HCT116 (cell line): ENCODE results near the gene WDR5. TPM values are rescaled to one million over a fixed set of nuclear protein-coding genes. Genes with fewer than 3 reads are reported as not detected.

Experiments used
- ATAC-seq: fragments of 200-7000 bp; cut with Tn5 transposase; 2 replicates; pipeline ENCODE4 v1.9.1; 2020; ENCODE audit warnings: mild to moderate bottlenecking, moderate library complexity
- BruUV-seq: library from RNA; stranded (reverse); fragments of 400-500 nt; replicated peaks from 2 replicates; lab custom pipeline; 2021; lab: Mats Ljungman, UMichigan
- CTCF ChIA-PET: fragments of 300-600 bp; sonication (Branson Sonifier 250); formaldehyde crosslinking; loops from one replicate; lab custom pipeline; 2021; ENCODE audit warnings: antibody characterized with exemption; lab: Charles Lee
- POLR2A ChIA-PET: fragments of 300-600, 350-600 bp; sonication (Branson Sonifier 250); formaldehyde crosslinking; loops from one replicate; lab custom pipeline; 2021; ENCODE audit warnings: antibody characterized with exemption; lab: Charles Lee
- RAD21 ChIA-PET, 2 experiments: fragments of 300-600 bp; sonication (Branson Sonifier 250); formaldehyde crosslinking; loops; one replicate each; lab custom pipeline; 2023; ENCODE audit warnings: low total read pairs in 2 of 2; ENCODE audit not compliant: uncharacterized antibody in 2 of 2, unreplicated experiment in 2 of 2, low non-redundant PET in 1 of 2; lab: Charles Lee
- DNase-seq: peaks from one replicate; pipeline ENCODE4 v3.0.0-alpha.2; 2010; ENCODE audit warnings: low read depth, low spot score
- H2AFZ ChIP-seq: fragments of 200-600 bp; shearing (Covaris generic), sonication (generic); 2 replicates; pipeline ENCODE4 v1.6.1; 2017; ENCODE audit warnings: low read depth, mixed run types, mixed read lengths, antibody characterized with exemption, low read length; ENCODE audit not compliant: poor library complexity, severe bottlenecking
- H3K27ac ChIP-seq: 2 replicates; pipeline ENCODE4 v1.5.1; 2012; ENCODE audit warnings: low read depth, low read length
- H3K27me3 ChIP-seq: fragments of 200-600 bp; sonication (generic); 2 replicates; pipeline ENCODE4 v1.6.1; 2016; ENCODE audit warnings: mixed run types, low read length, mixed read lengths; ENCODE audit not compliant: insufficient read depth
- H3K36me3 ChIP-seq, 2 experiments: fragments of 200-500 bp in 1 of 2; fragments of 200-600 bp in 1 of 2; sonication (Bioruptor generic) in 1 of 2; sonication (generic) in 1 of 2; 2 replicates each; pipeline versions ENCODE4 v1.5.1 to v1.6.1; 2014 to 2016; ENCODE audit warnings: low read length in 2 of 2, inconsistent platforms in 1 of 2, mixed read lengths in 1 of 2, mixed run types in 1 of 2; ENCODE audit not compliant: insufficient read depth in 2 of 2, control insufficient read depth in 1 of 2
- H3K4me1 ChIP-seq, 2 experiments: fragments of 200-600 bp in 1 of 2; sonication (generic) in 1 of 2; 2 replicates each; pipeline versions ENCODE4 v1.5.1 to v1.6.1; 2012 to 2017; ENCODE audit warnings: low read length in 2 of 2, inconsistent platforms in 1 of 2, mild to moderate bottlenecking in 1 of 2, mixed read lengths in 1 of 2, mixed run types in 1 of 2, moderate library complexity in 1 of 2; ENCODE audit not compliant: insufficient read depth in 2 of 2, control insufficient read depth in 1 of 2
- H3K4me2 ChIP-seq: fragments of 200-600 bp; sonication (generic); 2 replicates; pipeline ENCODE4 v1.6.1; 2017; ENCODE audit warnings: mixed run types, low read length, mixed read lengths
- H3K4me3 ChIP-seq, 2 experiments: fragments of 200-600 bp in 1 of 2; sonication (generic) in 1 of 2; replicated peaks in 1 of 2; 2 replicates each; pipeline ENCODE4 v1.5.1; 2011 to 2016; ENCODE audit warnings: low read length in 2 of 2, control low read depth in 1 of 2, low read depth in 1 of 2, mild to moderate bottlenecking in 1 of 2, mixed read lengths in 1 of 2, mixed run types in 1 of 2
- H3K79me2 ChIP-seq: fragments of 200-600 bp; sonication (generic); 2 replicates; pipeline ENCODE4 v1.6.1; 2017; ENCODE audit warnings: mild to moderate bottlenecking, mixed run types, low read length, moderate library complexity, mixed read lengths; ENCODE audit not compliant: insufficient read depth
- H3K9ac ChIP-seq: fragments of 200-600 bp; sonication (generic); 2 replicates; pipeline ENCODE4 v1.6.1; 2016; ENCODE audit warnings: low read length, mixed read lengths
- H3K9me2 ChIP-seq: fragments of 200-600 bp; sonication (generic), shearing (Covaris generic); 2 replicates; pipeline ENCODE4 v1.6.1; 2017; ENCODE audit warnings: mixed run types, mild to moderate bottlenecking, moderate library complexity; ENCODE audit not compliant: insufficient read depth
- H3K9me3 ChIP-seq, 2 experiments: fragments of 200-500 bp in 1 of 2; fragments of 200-600 bp in 1 of 2; sonication (Bioruptor generic) in 1 of 2; sonication (generic) in 1 of 2; 2 replicates each; pipeline ENCODE4 v1.6.1; 2014 to 2017; ENCODE audit warnings: low read length in 2 of 2, mixed read lengths in 2 of 2, inconsistent platforms in 1 of 2, low read depth in 1 of 2, mild to moderate bottlenecking in 1 of 2, mixed run types in 1 of 2, moderate library complexity in 1 of 2; ENCODE audit not compliant: control insufficient read depth in 1 of 2, insufficient read depth in 1 of 2
- H4K20me1 ChIP-seq: fragments of 200-600 bp; sonication (generic), shearing (Covaris generic); 2 replicates; pipeline ENCODE4 v1.6.1; 2017; ENCODE audit warnings: mixed run types, mild to moderate bottlenecking, moderate library complexity; ENCODE audit not compliant: insufficient read depth
- CBX3 ChIP-seq: IDR thresholded peaks from 2 replicates; pipeline ENCODE4 v1.6.1; 2012; ENCODE audit warnings: low read depth
- CEBPB ChIP-seq: IDR thresholded peaks from 2 replicates; pipeline ENCODE4 v1.6.1; 2012; ENCODE audit warnings: low read depth
- EGR1 ChIP-seq: IDR thresholded peaks from 2 replicates; pipeline ENCODE4 v1.6.1; 2012; ENCODE audit warnings: low read depth
- ELF1 ChIP-seq: IDR thresholded peaks from 2 replicates; pipeline ENCODE4 v1.6.1; 2012; ENCODE audit warnings: low read depth, borderline replicate concordance
- EZH2 ChIP-seq: fragments of 200-600 bp; sonication (generic); IDR thresholded peaks from 2 replicates; pipeline ENCODE4 v1.6.1; 2017; ENCODE audit warnings: antibody characterized with exemption, mixed run types
- EZH2phosphoT487 ChIP-seq: fragments of 200-600 bp; IDR thresholded peaks from 2 replicates; pipeline ENCODE4 v1.6.1; 2018; ENCODE audit warnings: antibody characterized with exemption, borderline replicate concordance
- FOSL1 ChIP-seq: IDR thresholded peaks from 2 replicates; pipeline ENCODE4 v1.6.1; 2012; ENCODE audit warnings: low read depth
- POLR2A ChIP-seq: IDR thresholded peaks from 2 replicates; pipeline ENCODE4 v1.7.0; 2011; ENCODE audit warnings: borderline replicate concordance; ENCODE audit not compliant: insufficient read depth, insufficient read length; ENCODE audit errors: extremely low read depth
- POLR2AphosphoS5 ChIP-seq: IDR thresholded peaks from 2 replicates; pipeline ENCODE4 v1.6.1; 2011; ENCODE audit warnings: mild to moderate bottlenecking, low read depth, low read length, moderate library complexity
- SRF ChIP-seq: IDR thresholded peaks from 2 replicates; pipeline ENCODE4 v1.6.1; 2012; ENCODE audit warnings: low read depth
- TCF7L2 ChIP-seq: IDR thresholded peaks from 2 replicates; pipeline ENCODE4 v1.7.0; 2011; ENCODE audit warnings: borderline replicate concordance, inconsistent platforms; ENCODE audit not compliant: insufficient read depth, insufficient read length; ENCODE audit errors: extremely low read depth
- YY1 ChIP-seq: IDR thresholded peaks from 2 replicates; pipeline ENCODE4 v1.6.1; 2011; ENCODE audit warnings: low read length, low read depth, moderate library complexity, mild to moderate bottlenecking; ENCODE audit not compliant: insufficient replicate concordance; ENCODE audit errors: extremely low read depth
- ZNF274 ChIP-seq: fragments of 200-500 bp; sonication (Bioruptor generic); IDR thresholded peaks from 2 replicates; pipeline ENCODE4 v1.6.1; 2014; ENCODE audit warnings: mild to moderate bottlenecking, low read depth, low read length, inconsistent platforms
- intact Hi-C: fragments of 100-400 bp; cut with micrococcal nuclease; formaldehyde crosslinking; loops from 2 replicates; pipeline ENCODE4 v1.10.0; 2022
- total RNA-seq: library from RNA; stranded (reverse); gene quantifications from one replicate; pipeline ENCODE4 v1.2.1, GENCODE V29; 2021; ENCODE audit not compliant: unreplicated experiment
- TF ChIP-seq, protein P1 (sequence below): IDR thresholded peaks from 2 replicates; pipeline ENCODE4 v1.6.1; 2011; ENCODE audit warnings: mild to moderate bottlenecking, low read length, moderate library complexity; ENCODE audit not compliant: insufficient replicate concordance; ENCODE audit errors: extremely low read depth
- TF ChIP-seq, protein P2 (sequence below), 3 experiments: fragments of 200-600 bp in 1 of 3; sonication (generic) in 1 of 3; IDR thresholded peaks in 2 of 3; conservative IDR thresholded peaks in 1 of 3; 2 replicates each; pipeline ENCODE4 v1.5.1; 2012 to 2017; ENCODE audit warnings: low read depth in 2 of 3, low read length in 2 of 3, antibody characterized with exemption in 1 of 3, borderline replicate concordance in 1 of 3, control low read depth in 1 of 3, mild to moderate bottlenecking in 1 of 3, mixed read lengths in 1 of 3, mixed run types in 1 of 3, moderate library complexity in 1 of 3; ENCODE audit not compliant: insufficient read depth in 1 of 3
- TF ChIP-seq, protein P3 (sequence below): IDR thresholded peaks from 2 replicates; pipeline ENCODE4 v1.6.1; 2012

Gene WDR5
- total RNA-seq, 1 experiment from 2014 or later: 55.8 TPM

DNA sequence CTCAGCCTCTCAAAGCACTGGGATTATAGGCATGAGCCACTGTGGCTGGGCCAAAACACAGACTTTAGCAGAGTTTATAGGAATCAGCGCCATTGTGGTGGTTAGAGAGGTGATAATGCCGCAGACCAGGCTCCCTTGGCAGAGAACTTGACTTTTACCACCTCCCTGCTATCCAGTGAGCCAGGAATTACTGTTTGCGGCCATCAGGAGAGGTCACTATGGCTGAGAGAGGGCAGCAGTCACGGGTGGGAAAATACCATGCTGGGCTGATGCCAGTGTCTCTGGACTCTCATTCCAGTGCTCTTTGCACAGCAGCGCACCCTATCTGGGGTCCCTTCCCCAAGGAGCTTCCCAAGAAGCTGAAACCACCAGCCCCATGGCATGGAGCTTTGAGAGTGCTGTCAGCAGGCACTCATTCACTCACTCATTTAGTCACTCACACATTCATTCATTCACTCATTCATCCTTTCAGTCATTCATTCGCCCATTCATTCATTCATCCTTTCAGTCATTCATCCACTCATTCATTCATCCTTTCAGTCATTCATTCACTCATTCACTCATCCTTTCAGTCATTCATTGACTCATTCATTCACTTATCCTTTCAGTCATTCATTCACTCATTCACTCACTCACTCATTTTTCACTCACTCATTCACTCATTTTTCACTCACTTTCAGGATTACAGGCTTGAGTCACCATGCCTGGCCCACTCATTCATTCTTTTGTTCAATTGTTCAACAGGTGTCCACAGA, 55.8 kb downstream of the WDR5 start:
- POLR2A ChIA-PET: no interaction called here
- RAD21 ChIA-PET: no interaction called here
- Histone ChIP-seq H3K9ac (no peak overlapping the region), H3K9me3 (no peaks in the 10 kb centered on the region), H3K36me3 (no peaks in the 10 kb centered on the region), H4K20me1 (no peaks in the 10 kb centered on the region), H3K4me2 (no peak overlapping the region), H3K9me2 (no peaks in the 10 kb centered on the region)
- no peak for ATAC-seq
- intact Hi-C loops: no loop called here
- no peak for TF ChIP-seq CBX3
- TF ChIP-seq, protein P1, sequence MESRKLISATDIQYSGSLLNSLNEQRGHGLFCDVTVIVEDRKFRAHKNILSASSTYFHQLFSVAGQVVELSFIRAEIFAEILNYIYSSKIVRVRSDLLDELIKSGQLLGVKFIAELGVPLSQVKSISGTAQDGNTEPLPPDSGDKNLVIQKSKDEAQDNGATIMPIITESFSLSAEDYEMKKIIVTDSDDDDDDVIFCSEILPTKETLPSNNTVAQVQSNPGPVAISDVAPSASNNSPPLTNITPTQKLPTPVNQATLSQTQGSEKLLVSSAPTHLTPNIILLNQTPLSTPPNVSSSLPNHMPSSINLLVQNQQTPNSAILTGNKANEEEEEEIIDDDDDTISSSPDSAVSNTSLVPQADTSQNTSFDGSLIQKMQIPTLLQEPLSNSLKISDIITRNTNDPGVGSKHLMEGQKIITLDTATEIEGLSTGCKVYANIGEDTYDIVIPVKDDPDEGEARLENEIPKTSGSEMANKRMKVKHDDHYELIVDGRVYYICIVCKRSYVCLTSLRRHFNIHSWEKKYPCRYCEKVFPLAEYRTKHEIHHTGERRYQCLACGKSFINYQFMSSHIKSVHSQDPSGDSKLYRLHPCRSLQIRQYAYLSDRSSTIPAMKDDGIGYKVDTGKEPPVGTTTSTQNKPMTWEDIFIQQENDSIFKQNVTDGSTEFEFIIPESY: no peak
- TF ChIP-seq POLR2AphosphoS5: no peak
- TF ChIP-seq, protein P2, sequence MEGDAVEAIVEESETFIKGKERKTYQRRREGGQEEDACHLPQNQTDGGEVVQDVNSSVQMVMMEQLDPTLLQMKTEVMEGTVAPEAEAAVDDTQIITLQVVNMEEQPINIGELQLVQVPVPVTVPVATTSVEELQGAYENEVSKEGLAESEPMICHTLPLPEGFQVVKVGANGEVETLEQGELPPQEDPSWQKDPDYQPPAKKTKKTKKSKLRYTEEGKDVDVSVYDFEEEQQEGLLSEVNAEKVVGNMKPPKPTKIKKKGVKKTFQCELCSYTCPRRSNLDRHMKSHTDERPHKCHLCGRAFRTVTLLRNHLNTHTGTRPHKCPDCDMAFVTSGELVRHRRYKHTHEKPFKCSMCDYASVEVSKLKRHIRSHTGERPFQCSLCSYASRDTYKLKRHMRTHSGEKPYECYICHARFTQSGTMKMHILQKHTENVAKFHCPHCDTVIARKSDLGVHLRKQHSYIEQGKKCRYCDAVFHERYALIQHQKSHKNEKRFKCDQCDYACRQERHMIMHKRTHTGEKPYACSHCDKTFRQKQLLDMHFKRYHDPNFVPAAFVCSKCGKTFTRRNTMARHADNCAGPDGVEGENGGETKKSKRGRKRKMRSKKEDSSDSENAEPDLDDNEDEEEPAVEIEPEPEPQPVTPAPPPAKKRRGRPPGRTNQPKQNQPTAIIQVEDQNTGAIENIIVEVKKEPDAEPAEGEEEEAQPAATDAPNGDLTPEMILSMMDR (IDR thresholded peaks at IDR 0.05 in 2 of 3, conservative IDR thresholded peaks at IDR 0.05 in 1 of 3; ENCODE audit: borderline replicate concordance in 1 of 3, insufficient read depth in 1 of 3, low read depth in 2 of 3, low read length in 2 of 3): no peak
- no peak for TF ChIP-seq EZH2phosphoT487
- no peak for TF ChIP-seq CEBPB
- TF ChIP-seq FOSL1: no peak
- no peak for TF ChIP-seq EGR1
- TF ChIP-seq POLR2A: no peak
- no peak for TF ChIP-seq TCF7L2
- TF ChIP-seq EZH2: no peak
- TF ChIP-seq SRF: no peak
- no peak for TF ChIP-seq ELF1
- no peak for TF ChIP-seq ZNF274
- TF ChIP-seq, protein P3, sequence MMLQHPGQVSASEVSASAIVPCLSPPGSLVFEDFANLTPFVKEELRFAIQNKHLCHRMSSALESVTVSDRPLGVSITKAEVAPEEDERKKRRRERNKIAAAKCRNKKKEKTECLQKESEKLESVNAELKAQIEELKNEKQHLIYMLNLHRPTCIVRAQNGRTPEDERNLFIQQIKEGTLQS: no peak
- TF ChIP-seq YY1: no peak
- TF ChIP-seq, all 23 proteins: peak for 0
- no peaks in the 10 kb centered on the region for H3K27me3 ChIP-seq
- CTCF ChIA-PET: no interaction called here
- no peak overlapping the region for H2AFZ ChIP-seq
- no peaks in the 10 kb centered on the region for H3K4me1 ChIP-seq
- no peak for DNase-seq
- no TSS peak for BruUV-seq
- H3K4me3 ChIP-seq: no peak overlapping the region
- no peak overlapping the region for H3K27ac ChIP-seq
- H3K79me2 ChIP-seq: no peaks in the 10 kb centered on the region
